Testis (tissue), 2 donors: ENCODE results near the gene SNAP23.

Experiments used
- POLR2A ChIP-seq: fragments of 450-650 bp; IDR thresholded peaks from one replicate; pipeline ENCODE4 v1.6.1; 2017; ENCODE audit warnings: antibody characterized with exemption, mild to moderate bottlenecking, moderate library complexity
- TF ChIP-seq, protein P1 (sequence below), 3 experiments: fragments of 450-650 bp in 2 of 3; fragments of 200-600 bp in 1 of 3; sonication (generic) in 1 of 3; IDR thresholded peaks; one replicate each; pipeline ENCODE4 v1.5.1; 2016 to 2019; ENCODE audit warnings: antibody characterized with exemption in 3 of 3, mild to moderate bottlenecking in 2 of 3, moderate library complexity in 1 of 3

DNA sequence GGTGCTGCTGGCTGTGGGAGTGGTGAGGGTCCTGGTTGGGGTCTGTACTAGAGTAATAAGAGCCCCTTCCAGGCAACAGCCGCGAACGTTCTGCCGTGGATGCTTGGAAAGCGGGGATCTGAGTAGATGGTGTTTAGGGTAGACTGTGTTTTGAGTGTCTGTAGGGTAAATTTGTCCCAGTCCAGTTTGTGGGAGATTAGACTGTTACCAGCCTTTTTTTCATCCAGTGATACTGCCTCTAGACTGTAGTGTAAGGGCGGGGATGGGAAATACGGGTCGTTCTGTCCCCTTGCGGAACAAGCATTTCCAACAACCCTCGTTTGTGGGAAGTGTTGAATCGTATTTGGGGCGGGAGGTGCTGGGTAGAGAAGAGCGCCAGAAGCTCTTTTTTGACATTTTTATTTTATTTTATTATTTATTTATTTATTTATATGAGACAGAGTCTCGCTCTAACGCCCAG lies 53.6 kb downstream of the SNAP23 start:
- TF ChIP-seq, protein P1, sequence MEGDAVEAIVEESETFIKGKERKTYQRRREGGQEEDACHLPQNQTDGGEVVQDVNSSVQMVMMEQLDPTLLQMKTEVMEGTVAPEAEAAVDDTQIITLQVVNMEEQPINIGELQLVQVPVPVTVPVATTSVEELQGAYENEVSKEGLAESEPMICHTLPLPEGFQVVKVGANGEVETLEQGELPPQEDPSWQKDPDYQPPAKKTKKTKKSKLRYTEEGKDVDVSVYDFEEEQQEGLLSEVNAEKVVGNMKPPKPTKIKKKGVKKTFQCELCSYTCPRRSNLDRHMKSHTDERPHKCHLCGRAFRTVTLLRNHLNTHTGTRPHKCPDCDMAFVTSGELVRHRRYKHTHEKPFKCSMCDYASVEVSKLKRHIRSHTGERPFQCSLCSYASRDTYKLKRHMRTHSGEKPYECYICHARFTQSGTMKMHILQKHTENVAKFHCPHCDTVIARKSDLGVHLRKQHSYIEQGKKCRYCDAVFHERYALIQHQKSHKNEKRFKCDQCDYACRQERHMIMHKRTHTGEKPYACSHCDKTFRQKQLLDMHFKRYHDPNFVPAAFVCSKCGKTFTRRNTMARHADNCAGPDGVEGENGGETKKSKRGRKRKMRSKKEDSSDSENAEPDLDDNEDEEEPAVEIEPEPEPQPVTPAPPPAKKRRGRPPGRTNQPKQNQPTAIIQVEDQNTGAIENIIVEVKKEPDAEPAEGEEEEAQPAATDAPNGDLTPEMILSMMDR (IDR thresholded peaks at IDR 0.05), result no peak
- no peak for TF ChIP-seq POLR2A
